HEK293T (cell line): ENCODE measurements around the gene WBP2.
"Not testable (repeated sequence)": the region's sequence is repeated elsewhere in the genome, so short reads cannot be mapped to it uniquely, and the experiment has no call there.

Source experiments
- CTCF ChIA-PET: fragments of 350-600 bp; formaldehyde crosslinking; extraction: SDS; loops from one replicate; lab custom pipeline; 2021; ENCODE audit warnings: antibody characterized with exemption, inconsistent platforms; lab: Yijun Ruan, JAX
- POLR2A ChIA-PET: fragments of 350-600 bp; formaldehyde crosslinking; extraction: SDS; loops from one replicate; lab custom pipeline; 2020; ENCODE audit warnings: antibody characterized with exemption, inconsistent platforms; lab: Yijun Ruan, JAX
- DNase-seq: peaks from one replicate; pipeline ENCODE4 v3.0.0; 2012; ENCODE audit warnings: mixed read lengths; ENCODE audit errors: extremely low spot score
- ARNT ChIP-seq: fragments of 450-650 bp; IDR thresholded peaks from 2 replicates; pipeline ENCODE4 v1.6.1; 2017; ENCODE audit warnings: mild to moderate bottlenecking
- BHLHE40 ChIP-seq: fragments of 450-650 bp; IDR thresholded peaks from 2 replicates; pipeline ENCODE4 v1.6.1; 2016; ENCODE audit warnings: mild to moderate bottlenecking, moderate library complexity, borderline replicate concordance
- CTBP1 ChIP-seq: fragments of 450-650 bp; IDR thresholded peaks from 2 replicates; pipeline ENCODE4 v1.6.1; 2016; ENCODE audit warnings: borderline replicate concordance
- ELF4 ChIP-seq: fragments of 450-650 bp; IDR thresholded peaks from 2 replicates; pipeline ENCODE4 v1.6.1; 2017; ENCODE audit warnings: antibody characterized with exemption
- FOXA1 ChIP-seq: fragments of 450-650 bp; IDR thresholded peaks from 2 replicates; pipeline ENCODE4 v1.6.1; 2016; ENCODE audit warnings: mild to moderate bottlenecking
- FOXM1 ChIP-seq: fragments of 450-650 bp; IDR thresholded peaks from 2 replicates; pipeline ENCODE4 v1.6.1; 2017; ENCODE audit warnings: mild to moderate bottlenecking, borderline replicate concordance
- HDGF ChIP-seq: fragments of 450-650 bp; IDR thresholded peaks from 2 replicates; pipeline ENCODE4 v1.6.1; 2017; ENCODE audit warnings: antibody characterized with exemption, borderline replicate concordance
- L3MBTL2 ChIP-seq: fragments of 450-650 bp; conservative IDR thresholded peaks from 2 replicates; pipeline ENCODE4 v1.6.1; 2016; ENCODE audit warnings: mild to moderate bottlenecking
- LEF1 ChIP-seq: fragments of 450-650 bp; IDR thresholded peaks from 2 replicates; pipeline ENCODE4 v1.6.1; 2017; ENCODE audit warnings: mild to moderate bottlenecking, borderline replicate concordance
- NFRKB ChIP-seq: fragments of 450-650 bp; IDR thresholded peaks from 2 replicates; pipeline ENCODE4 v1.6.1; 2016; ENCODE audit warnings: mild to moderate bottlenecking, moderate library complexity
- PKNOX1 ChIP-seq: fragments of 450-650 bp; IDR thresholded peaks from 2 replicates; pipeline ENCODE4 v1.6.1; 2016
- SP1 ChIP-seq: fragments of 450-650 bp; IDR thresholded peaks from 2 replicates; pipeline ENCODE4 v1.6.1; 2017
- SUZ12 ChIP-seq: fragments of 450-650 bp; IDR thresholded peaks from 2 replicates; pipeline ENCODE4 v1.6.1; 2016; ENCODE audit warnings: mild to moderate bottlenecking
- TARDBP ChIP-seq: fragments of 450-650 bp; IDR thresholded peaks from 2 replicates; pipeline ENCODE4 v1.6.1; 2016
- ZNF384 ChIP-seq: fragments of 450-650 bp; IDR thresholded peaks from 2 replicates; pipeline ENCODE4 v1.6.1; 2016

WBP2 gene

GRCh38 chr17:75874323-75875181 is 19.4 kb upstream of the WBP2 start:
- TF ChIP-seq FOXM1 = no peak
- no peak for TF ChIP-seq ELF4
- TF ChIP-seq HDGF = no peak
- TF ChIP-seq L3MBTL2 = no peak
- TF ChIP-seq LEF1 = no peak
- CTCF ChIA-PET = interaction anchor here (1.7 to 3.9 kb wide), 2 partner anchors 13 to 14 kb away, joined by 6 to 33 read pairs; no protein-coding TSS in a partner anchor
- POLR2A ChIA-PET = interaction anchor here (0.7 to 4.4 kb wide), 4 partner anchors 10 to 22 kb away, joined by 3 to 26 read pairs (median 4); partner anchors contain the start of genes TRIM65 and WBP2
- DNase-seq = no peak

GRCh38 chr17:75873587-75874322 is 18.6 kb upstream of the WBP2 start:
- TF ChIP-seq ARNT = no peak
- TF ChIP-seq FOXA1 = no peak
- no peak for TF ChIP-seq HDGF
- TF ChIP-seq NFRKB = no peak
- no peak for TF ChIP-seq ZNF384
- no peak for TF ChIP-seq TARDBP
- TF ChIP-seq SP1 = no peak
- no peak for TF ChIP-seq L3MBTL2
- no peak for TF ChIP-seq SUZ12
- no peak for TF ChIP-seq CTBP1
- no peak for TF ChIP-seq LEF1
- POLR2A ChIA-PET = interaction anchor here (0.7 to 1.7 kb wide), 3 partner anchors 13 to 23 kb away, joined by 4 to 6 read pairs (median 5); partner anchors contain the start of genes TRIM65 and WBP2
- DNase-seq = no peak
- CTCF ChIA-PET = interaction anchor here (1.3 to 3.9 kb wide), 2 partner anchors 13 to 28 kb away, joined by 5 to 33 read pairs; no protein-coding TSS in a partner anchor

DNA sequence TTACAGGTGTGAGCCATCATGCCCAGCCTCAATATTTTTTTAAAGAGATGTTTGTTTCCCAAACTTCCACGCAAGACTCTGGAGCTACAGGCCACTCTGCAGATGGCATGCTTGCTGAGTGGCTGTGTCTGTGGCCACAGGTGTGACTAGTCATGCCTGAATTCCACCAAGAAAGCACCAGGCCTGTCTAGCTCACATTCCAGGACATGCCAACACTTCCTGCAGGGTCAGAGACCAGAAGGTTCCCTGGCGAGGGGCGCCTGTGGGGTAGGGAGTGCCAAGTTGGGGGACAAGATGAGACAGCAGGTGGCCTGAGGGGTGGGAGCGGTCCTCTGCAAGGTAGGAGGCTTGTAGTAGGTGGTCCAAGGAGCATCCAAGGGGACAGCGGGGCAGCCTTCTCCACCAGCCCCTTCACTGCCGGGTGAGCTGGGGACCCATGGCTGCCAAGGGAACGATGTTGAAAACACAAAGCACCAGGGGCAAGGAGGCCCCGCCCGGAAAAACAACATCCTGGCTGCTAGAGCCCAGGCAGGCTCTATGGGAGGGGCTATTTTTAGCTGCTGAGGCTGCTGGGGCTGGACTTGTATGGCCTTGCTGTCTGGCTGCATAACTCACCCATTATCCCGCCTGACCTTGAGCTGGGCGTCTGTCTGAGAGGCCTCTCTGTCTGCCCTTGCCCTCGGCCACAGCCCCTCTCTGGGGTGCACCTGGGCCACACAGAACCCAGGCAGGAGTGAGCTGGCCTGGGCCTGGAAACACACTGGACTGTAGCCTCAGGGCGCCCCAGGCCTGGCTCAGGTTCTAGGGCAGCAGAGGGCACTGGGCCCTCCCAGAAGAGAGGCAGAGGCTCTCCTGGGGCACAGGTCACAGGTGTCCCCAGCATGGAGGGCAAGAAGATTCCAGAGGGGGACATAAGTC is 17.6 kb upstream of the WBP2 start:
- no peak for TF ChIP-seq BHLHE40
- no peak for TF ChIP-seq ARNT
- TF ChIP-seq PKNOX1 = no peak
- no peak for TF ChIP-seq CTBP1
- TF ChIP-seq NFRKB = no peak
- TF ChIP-seq FOXM1 = no peak
- no peak for TF ChIP-seq SUZ12
- no peak for TF ChIP-seq HDGF
- ChIA-PET POLR2A (interaction anchor here (1.0 to 1.7 kb wide), 4 partner anchors 15 to 93 kb away, joined by 3 to 6 read pairs (median 3); partner anchors contain the start of genes MRPL38 and WBP2), CTCF (interaction anchor here (1.3 to 3.9 kb wide), 3 partner anchors 12 to 27 kb away, joined by 5 to 33 read pairs (median 6); no protein-coding TSS in a partner anchor)
- DNase-seq = no peak

- POLR2A ChIA-PET = interaction anchor here (1.2 to 1.6 kb wide), 2 partner anchors 15 to 90 kb away, joined by 5 read pairs; partner anchors contain the start of gene WBP2
- DNase-seq, CTCF ChIA-PET: not testable (repeated sequence)
These were observed 15.1 kb upstream of the WBP2 start for GRCh38 chr17:75870228-75870627.

- ChIA-PET POLR2A (interaction anchor here (1.2 to 1.6 kb wide), 2 partner anchors 15 to 89 kb away, joined by 5 read pairs; partner anchors contain the start of gene WBP2), CTCF (interaction anchor here (1.5 kb wide), 1 partner anchor 136 kb away, joined by 3 read pairs; no protein-coding TSS in a partner anchor)
- DNase-seq = no peak
- no peak for TF ChIP-seq SUZ12
- no peak for TF ChIP-seq ELF4
- no peak for TF ChIP-seq LEF1
- no peak for TF ChIP-seq ZNF384
- no peak for TF ChIP-seq CTBP1
- no peak for TF ChIP-seq TARDBP
- no peak for TF ChIP-seq BHLHE40
- no peak for TF ChIP-seq FOXA1
- no peak for TF ChIP-seq FOXM1
- TF ChIP-seq L3MBTL2 = no peak
- TF ChIP-seq SP1 = no peak
- TF ChIP-seq ARNT = no peak
These were observed 14.4 kb upstream of the WBP2 start for GRCh38 chr17:75869282-75870141.

GRCh38 chr17:75868730-75869281 is 13.7 kb upstream of the WBP2 start:
- ChIA-PET POLR2A (interaction anchor here (1.6 kb wide), 1 partner anchor 14 kb away, joined by 5 read pairs; the partner anchor contains the start of gene WBP2), CTCF (interaction anchor here (1.5 kb wide), 1 partner anchor 137 kb away, joined by 3 read pairs; no protein-coding TSS in a partner anchor)
- not testable (repeated sequence) for DNase-seq

- DNase-seq, POLR2A ChIA-PET: not testable (repeated sequence)
- CTCF ChIA-PET = interaction anchor here (0.7 kb wide), 1 partner anchor 26 kb away, joined by 4 read pairs; no protein-coding TSS in a partner anchor
These were observed 10.5 kb upstream of the WBP2 start for GRCh38 chr17:75865404-75866188.

DNA sequence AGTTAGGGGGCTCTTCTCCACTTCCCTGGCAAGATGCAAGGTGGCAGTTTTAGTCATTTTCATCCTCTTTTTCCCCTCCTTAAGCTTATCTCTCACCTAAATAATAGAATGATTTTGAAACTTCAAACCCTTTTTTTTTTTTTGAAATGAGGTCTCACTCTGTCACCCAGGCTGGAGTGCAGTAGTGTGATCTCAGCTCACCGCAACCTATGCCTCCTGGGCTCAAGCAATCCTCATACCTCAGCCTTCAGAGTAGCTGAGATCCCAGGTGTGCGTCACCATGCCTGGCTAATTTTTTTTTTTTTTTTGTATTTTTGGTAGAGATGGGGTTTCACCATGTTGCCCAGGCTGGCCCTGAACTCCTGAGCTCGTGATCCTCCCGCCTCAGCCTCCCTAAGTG is 9.8 kb upstream of the WBP2 start:
- ChIA-PET CTCF (interaction anchor here (0.6 to 0.7 kb wide), 3 partner anchors 26 to 372 kb away, joined by 3 to 4 read pairs (median 3); no protein-coding TSS in a partner anchor), POLR2A (interaction anchor here (0.8 to 2.4 kb wide), 3 partner anchors 10 to 85 kb away, joined by 3 to 6 read pairs (median 4); partner anchors contain the start of gene WBP2)
- not testable (repeated sequence) for DNase-seq
